GM13977 (cell line): ENCODE data around the gene NPDC1.
A peak's percentile ranks its signal among the peaks of the same experiment; 100 is the strongest.

Experiments used
- DNase-seq: peaks from one replicate; pipeline ENCODE4 v3.0.0; 2012; ENCODE audit warnings: low spot score
- CTCF ChIP-seq: IDR thresholded peaks from 2 replicates; pipeline ENCODE4 v1.5.1; 2012; ENCODE audit warnings: mild to moderate bottlenecking, control low read depth; ENCODE audit not compliant: insufficient read depth; ENCODE audit errors: extremely low read depth, missing control alignments
- in situ Hi-C: fragments of 300-500 bp; cut with MboI; formaldehyde crosslinking; loops from one replicate; pipeline ENCODE4 v1.12.0; 2022; ENCODE audit warnings: low sequenced_read_pairs, low pct_unique_long_range_greater_than_20kb, mixed read lengths, inconsistent platforms; ENCODE audit not compliant: unreplicated experiment

The NPDC1 gene

GRCh38 chr9:137046088-137046787 is at the start of gene NPDC1:
TSS of gene NPDC1 (minus strand) at chr9:137046177. CDS start at chr9:137045989, 188 bp downstream.
- peak; percentile 97 for DNase-seq
- in situ Hi-C loops, result no loop called here
- peak; percentile 97 for TF ChIP-seq CTCF

GRCh38 chr9:137089232-137089947 is 43.4 kb upstream of the NPDC1 start:
- in situ Hi-C loops, result no loop called here

GRCh38 chr9:137088121-137088520 is 42.1 kb upstream of the NPDC1 start:
- in situ Hi-C loops, result no loop called here

More at GRCh38 chr9:137089232-137089947, 43.4 kb upstream of the NPDC1 start:
- no peak for DNase-seq
- no peak for TF ChIP-seq CTCF

GRCh38 chr9:137087409-137087925 is 41.5 kb upstream of the NPDC1 start:
- no peak for DNase-seq
- TF ChIP-seq CTCF, result no peak
- in situ Hi-C loops, result no loop called here

More at GRCh38 chr9:137088121-137088520, 42.1 kb upstream of the NPDC1 start:
- no peak for DNase-seq
- TF ChIP-seq CTCF, result no peak

- peak; percentile 99 for DNase-seq
- in situ Hi-C loops, result no loop called here
- TF ChIP-seq CTCF, result no peak
Observed at GRCh38 chr9:137086531-137087408, 40.8 kb upstream of the NPDC1 start, which contains the start of gene MAN1B1. TSS of gene MAN1B1 (plus strand) at chr9:137086985. CDS start at chr9:137087000, 15 bp downstream.
